ENCODE results near the gene SEMA3B. TPM values are rescaled to one million over a fixed set of nuclear protein-coding genes. Genes with fewer than 3 reads are reported as not detected.

SEMA3B gene
- total RNA-seq, 6 donors from 2014 or later: 98.3 to 242 (median 122) TPM

GRCh38 chr3:50325497-50326181, 56.7 kb downstream of the SEMA3B start:
- H3K27me3 ChIP-seq: no peaks in the 10 kb centered on the region
- TF ChIP-seq POLR2A (IDR thresholded peaks at IDR 0.05): no peak
- TF ChIP-seq CTCF (IDR thresholded peaks at IDR 0.05): no peak
- TF ChIP-seq POLR2AphosphoS5 (IDR thresholded peaks at IDR 0.05): no peak
- TF ChIP-seq EP300 (IDR thresholded peaks at IDR 0.05): no peak
- DNase-seq (no peak), ATAC-seq (ENCODE audit: low FRiP score in 2 of 2) (no peak)
- peaks cover 43 to 71% (median 58%) of the 10 kb centered on the region in 4 donors for H3K4me1 ChIP-seq
- H3K9me3 ChIP-seq: no peaks in the 10 kb centered on the region
- H3K27ac ChIP-seq: peak overlapping the region; percentile 94 to 97 (median 95)
- 76 to 78% methylated on average over 9 to 11 of the region's 11 CpGs for WGBS, 2 donors
- no peak overlapping the region for H3K4me3 ChIP-seq
- H3K36me3 ChIP-seq: peaks cover 9 to 39% (median 29%) of the 10 kb centered on the region in 4 donors

GRCh38 chr3:50326182-50326541, 57.2 kb downstream of the SEMA3B start:
- Histone ChIP-seq H3K27me3 (no peaks in the 10 kb centered on the region), H3K36me3 (peaks cover 14 to 39% (median 34%) of the 10 kb centered on the region in 4 donors), H3K27ac (peak overlapping the region in 2 of 4 donors; percentile 1 to 95), H3K4me1 (peaks cover 43 to 70% (median 57%) of the 10 kb centered on the region in 4 donors), H3K4me3 (no peak overlapping the region), H3K9me3 (no peaks in the 10 kb centered on the region)
- ATAC-seq (ENCODE audit: low FRiP score in 2 of 2) (no peak), DNase-seq (no peak)
- TF ChIP-seq POLR2A (IDR thresholded peaks at IDR 0.05) (no peak), EP300 (IDR thresholded peaks at IDR 0.05) (no peak), CTCF (IDR thresholded peaks at IDR 0.05) (no peak), POLR2AphosphoS5 (IDR thresholded peaks at IDR 0.05) (no peak)
- WGBS, 2 donors: 89 to 92% methylated on average over 8 of the region's 8 CpGs

- peaks cover 24 to 47% (median 42%) of the 10 kb centered on the region in 4 donors for H3K36me3 ChIP-seq
- 53 to 75% methylated on average over 2 to 4 of the region's 4 CpGs for WGBS, 2 donors
- H3K4me3 ChIP-seq: peak overlapping the region; percentile 56 to 86 (median 70)
- no peak for DNase-seq
- TF ChIP-seq CTCF (IDR thresholded peaks at IDR 0.05): no peak
- TF ChIP-seq POLR2AphosphoS5 (IDR thresholded peaks at IDR 0.05): no peak
- no peak for TF ChIP-seq EP300 (IDR thresholded peaks at IDR 0.05)
- no peak for TF ChIP-seq POLR2A (IDR thresholded peaks at IDR 0.05)
- H3K4me1 ChIP-seq: peaks cover 38 to 66% (median 53%) of the 10 kb centered on the region in 4 donors
- ATAC-seq (ENCODE audit: low FRiP score in 2 of 2): no peak
- H3K27ac ChIP-seq: peak overlapping the region; percentile 77 to 87 (median 86)
- H3K27me3 ChIP-seq: no peaks in the 10 kb centered on the region
- no peaks in the 10 kb centered on the region for H3K9me3 ChIP-seq
Observed at GRCh38 chr3:50327129-50327528, 58.2 kb downstream of the SEMA3B start.

Small RNAs within 50 kb of the gene (small RNA-seq; reads per million reads assigned to genes)
- gene MIR5787: 0 reads per million in 4 donors

Other genes with a start within 250 kb of the SEMA3B start
- gene RBM5, start 180.2 kb upstream of the SEMA3B start, total RNA-seq: 100 to 1,000 TPM; 130 to 713 (median 189) TPM
- gene SEMA3F, start 113.8 kb upstream of the SEMA3B start, total RNA-seq: 10 to 100 TPM in 5 of 6 donors, 1 to 10 TPM in 1; 4.2 to 76.0 (median 27.5) TPM
- under 1 TPM in 2 of 6 donors, not detected in 4; 0.10 to 0.40 TPM for gene GNAT1, start 77.5 kb upstream of the SEMA3B start, total RNA-seq
- gene SLC38A3, start 63.9 kb upstream of the SEMA3B start, total RNA-seq: under 1 TPM in 2 of 6 donors, not detected in 4; 0.15 to 0.17 TPM
- gene GNAI2, start 32.9 kb upstream of the SEMA3B start, total RNA-seq: 100 to 1,000 TPM; 191 to 440 (median 295) TPM
- gene LSMEM2, start 9.9 kb downstream of the SEMA3B start, total RNA-seq: under 1 TPM in 2 of 6 donors, not detected in 4; 0.14 to 0.59 TPM
- 100 to 1,000 TPM in 2 of 6 donors, 10 to 100 TPM in 4; 45.4 to 126 (median 77.5) TPM for gene IFRD2, start 23.3 kb downstream of the SEMA3B start, total RNA-seq
- 1 to 10 TPM in 5 of 6 donors, under 1 TPM in 1; 0.33 to 5.7 (median 3.1) TPM for gene HYAL3, start 30.3 kb downstream of the SEMA3B start, total RNA-seq
- gene NAA80, start 30.3 kb downstream of the SEMA3B start, total RNA-seq: 10 to 100 TPM; 12.1 to 34.5 (median 15.1) TPM
- 10 to 100 TPM; 22.0 to 99.1 (median 63.0) TPM for gene HYAL1, start 34.4 kb downstream of the SEMA3B start, total RNA-seq
- 100 to 1,000 TPM; 120 to 389 (median 226) TPM for gene HYAL2, start 53.6 kb downstream of the SEMA3B start, total RNA-seq
- gene TUSC2, start 59.1 kb downstream of the SEMA3B start, total RNA-seq: 10 to 100 TPM; 16.8 to 36.1 (median 25.0) TPM
- 10 to 100 TPM; 42.7 to 78.9 (median 47.7) TPM for gene RASSF1, start 71.7 kb downstream of the SEMA3B start, total RNA-seq
- 10 to 100 TPM in 5 of 6 donors, 1 to 10 TPM in 1; 3.1 to 98.7 (median 31.5) TPM for gene ZMYND10, start 76.6 kb downstream of the SEMA3B start, total RNA-seq
- gene NPRL2, start 81.6 kb downstream of the SEMA3B start, total RNA-seq: 10 to 100 TPM; 15.0 to 41.9 (median 17.3) TPM
- gene CYB561D2, start 81.7 kb downstream of the SEMA3B start, total RNA-seq: 10 to 100 TPM; 13.2 to 35.4 (median 26.8) TPM
- gene TMEM115, start 90.4 kb downstream of the SEMA3B start, total RNA-seq: 10 to 100 TPM; 39.8 to 68.1 (median 46.5) TPM
- 100 to 1,000 TPM in 4 of 6 donors, 10 to 100 TPM in 2; 71.5 to 213 (median 113) TPM for gene CACNA2D2, start 234.5 kb downstream of the SEMA3B start, total RNA-seq

All from upper lobe of left lung (tissue), 6 donors.